ENCODE data around the gene NEBL.

Gene NEBL

DNA sequence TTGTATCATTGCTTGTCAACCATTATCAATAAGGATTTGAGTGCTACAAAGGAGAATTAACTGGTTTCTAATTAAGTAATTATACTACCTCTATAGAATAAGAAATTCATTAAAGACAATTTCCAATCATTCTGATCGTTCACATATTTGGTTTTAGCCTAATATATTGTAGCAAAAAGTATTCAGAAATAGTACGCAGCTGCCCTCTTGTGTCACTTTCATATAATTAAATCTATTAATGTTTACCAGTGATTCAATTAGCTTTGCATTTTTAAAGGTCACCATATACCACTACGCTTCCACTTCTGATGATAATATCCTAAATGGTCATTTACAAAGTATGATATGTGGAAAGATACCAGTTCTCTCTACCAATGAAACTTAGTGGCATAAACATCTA, 128.3 kb downstream of the NEBL start:
- no peak for DNase-seq

DNA sequence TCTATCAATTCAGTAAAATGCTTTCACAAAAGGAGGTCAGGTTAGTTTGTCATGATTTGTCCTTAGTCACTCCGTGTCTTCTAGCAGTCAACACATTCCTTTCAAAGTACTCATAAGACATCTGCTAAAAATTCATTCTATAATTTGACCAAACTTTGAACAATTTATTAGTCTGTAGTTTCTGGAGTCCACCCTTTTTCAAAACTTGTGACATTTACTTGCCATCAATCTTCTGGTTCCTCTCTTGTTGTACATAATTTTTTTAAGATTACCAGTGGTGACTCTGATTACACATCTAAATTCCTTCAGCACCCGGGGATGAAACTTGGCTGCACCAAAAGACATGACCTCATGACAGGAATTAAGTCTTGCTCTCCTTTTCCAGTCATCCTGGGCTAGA, 130.1 kb downstream of the NEBL start:
- DNase-seq = no peak

DNA sequence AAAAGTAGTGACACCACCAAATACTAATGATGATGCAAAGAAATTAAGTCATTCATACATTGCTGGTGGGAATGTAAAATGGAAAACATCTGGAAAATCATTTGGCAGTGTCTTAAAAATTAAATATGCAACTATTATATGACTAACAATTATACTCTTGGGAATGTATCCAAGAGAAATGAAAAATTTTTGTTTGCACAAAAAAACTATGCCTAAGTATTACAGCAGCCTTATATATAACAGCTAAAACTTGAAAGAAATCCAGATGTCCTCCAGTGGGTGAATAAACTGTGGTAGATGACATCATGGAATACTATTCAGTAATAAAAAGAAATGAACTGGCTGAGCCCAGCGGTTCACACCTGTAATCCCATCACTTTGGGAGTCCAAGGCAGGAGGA, 132.0 kb downstream of the NEBL start:
- no peak for DNase-seq

DNA sequence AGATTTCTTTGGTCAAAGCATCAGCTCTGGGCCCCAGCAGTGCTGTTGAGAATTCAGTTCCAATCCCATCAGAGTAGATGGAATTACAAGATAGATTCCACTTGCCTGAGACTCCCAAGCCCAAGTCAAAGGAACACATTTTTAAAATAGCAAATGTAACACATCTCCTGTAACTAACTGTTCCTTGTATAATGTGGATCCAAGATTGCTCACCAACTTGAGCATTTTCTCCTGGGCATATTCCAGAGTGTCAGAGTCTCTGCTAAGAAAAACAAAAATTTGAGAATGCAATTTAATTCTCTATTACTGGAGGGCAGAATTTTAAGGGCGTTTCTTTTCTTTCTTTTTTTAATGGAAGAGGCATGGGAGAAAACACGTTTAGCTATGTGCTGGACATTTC, 136.7 kb downstream of the NEBL start:
- DNase-seq = no peak

DNA sequence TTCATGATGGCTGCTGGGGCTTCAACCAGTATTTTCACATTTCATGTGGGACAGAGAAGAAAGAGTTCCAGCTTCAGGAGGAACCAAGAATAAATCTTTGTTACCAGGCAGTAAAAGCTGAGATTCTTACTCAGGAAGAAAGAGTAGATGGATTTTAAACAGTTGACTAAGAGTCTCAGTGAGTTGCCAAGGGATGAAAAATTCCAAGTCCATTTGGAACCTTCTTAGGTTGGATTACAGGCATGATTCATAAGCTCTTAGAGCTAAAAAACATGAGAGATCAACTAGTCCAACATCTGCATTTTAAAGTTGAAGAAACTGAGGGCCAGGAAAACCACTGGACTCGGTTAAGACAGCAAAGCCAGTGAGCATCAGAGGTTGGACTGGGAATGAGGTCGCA, 148.6 kb downstream of the NEBL start:
- DNase-seq = no peak

DNA sequence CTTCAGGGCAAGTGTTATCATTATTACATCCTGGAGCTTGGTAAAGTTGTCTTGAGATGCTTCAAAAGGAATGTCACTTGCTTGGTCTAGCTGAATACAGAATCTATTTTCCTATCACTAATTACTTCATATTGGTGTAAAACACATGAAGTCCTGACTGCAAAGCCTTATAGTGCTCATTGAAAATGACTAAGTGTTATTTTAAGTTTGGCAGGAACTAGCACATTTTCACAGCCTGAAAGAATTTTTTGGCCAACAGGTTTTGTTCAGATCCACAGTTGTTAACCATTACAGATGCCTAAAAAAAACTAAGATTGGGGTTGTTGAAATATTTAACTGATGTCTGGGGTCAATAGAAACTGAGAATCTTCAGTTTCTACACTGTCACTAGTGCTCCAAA, 149.3 kb downstream of the NEBL start:
- no peak for DNase-seq

DNA sequence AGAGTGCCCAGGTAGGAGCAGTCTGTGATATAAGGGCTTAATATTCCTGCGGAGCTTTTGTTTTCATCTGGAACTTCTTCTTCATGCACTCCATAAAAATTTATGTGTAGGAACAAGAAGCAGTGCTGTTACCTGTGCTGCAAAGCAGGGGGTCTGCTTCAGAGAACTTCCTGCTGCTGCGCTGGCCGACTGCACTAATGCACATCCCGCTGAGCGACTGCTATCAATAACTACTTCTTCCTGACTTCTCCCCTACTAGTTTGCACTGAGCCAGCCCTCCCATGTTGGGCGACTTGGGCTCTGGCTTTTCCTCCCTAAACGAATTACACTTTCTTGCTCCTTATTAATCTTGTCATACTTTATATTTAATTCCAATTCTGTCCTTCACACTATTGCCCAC, 150.3 kb downstream of the NEBL start:
- DNase-seq = no peak

DNA sequence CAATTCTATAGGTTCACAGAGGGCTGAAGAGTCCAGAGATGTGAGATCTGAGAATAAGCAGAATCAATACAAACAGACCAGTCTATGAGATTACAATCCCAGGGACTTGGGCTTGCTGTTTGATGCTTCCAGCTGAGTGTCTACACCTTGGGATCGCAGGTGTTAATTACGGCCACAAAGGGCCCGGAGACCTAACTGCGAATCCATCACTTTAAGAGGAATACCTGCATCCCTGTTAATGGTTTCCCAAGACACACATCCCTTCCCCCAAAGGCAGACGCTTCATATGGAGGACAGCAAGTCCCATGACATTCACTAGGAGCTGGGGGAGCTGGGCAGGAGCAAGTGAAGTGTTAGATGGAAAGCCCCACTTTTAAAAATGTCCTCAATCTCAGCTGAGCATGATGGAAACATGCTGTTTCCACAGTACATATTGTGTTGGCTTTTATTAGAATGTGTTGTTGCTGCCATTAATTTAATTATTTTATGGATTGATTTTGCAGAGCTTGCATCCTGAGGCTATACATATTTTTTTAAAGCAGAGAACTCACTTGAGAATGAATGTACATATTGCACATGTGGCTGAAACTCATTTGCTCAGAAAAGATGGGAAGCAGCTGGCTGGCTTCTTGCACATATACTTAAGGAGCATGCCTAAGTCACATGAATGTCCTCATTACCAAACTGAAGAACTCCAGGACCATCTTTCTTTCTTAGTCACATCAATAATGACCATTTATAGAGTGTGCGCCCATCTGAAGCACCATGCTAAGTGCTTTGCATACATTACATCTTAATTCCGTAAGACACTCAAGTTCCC, 151.3 kb downstream of the NEBL start:
- no peak for DNase-seq

DNA sequence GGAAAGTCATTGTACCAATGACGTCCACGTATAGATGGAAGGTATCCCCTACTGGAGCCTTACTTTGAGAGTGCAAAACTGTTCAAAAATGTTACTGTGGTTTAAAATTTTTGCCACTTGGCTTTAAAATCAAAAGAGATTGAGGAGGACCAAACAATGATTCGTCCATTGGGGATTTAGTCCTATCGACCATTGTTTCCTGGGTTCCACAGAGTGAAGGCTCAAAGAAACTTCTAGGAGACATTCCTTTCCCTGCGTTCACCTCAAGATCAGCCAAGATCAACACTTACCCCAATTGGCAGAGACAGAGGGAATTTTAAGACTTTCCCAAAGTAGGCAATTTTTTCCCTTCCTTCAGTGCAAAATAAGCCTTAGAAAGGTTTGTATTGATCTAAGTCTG, 152.3 kb downstream of the NEBL start:
- no peak for DNase-seq

DNA sequence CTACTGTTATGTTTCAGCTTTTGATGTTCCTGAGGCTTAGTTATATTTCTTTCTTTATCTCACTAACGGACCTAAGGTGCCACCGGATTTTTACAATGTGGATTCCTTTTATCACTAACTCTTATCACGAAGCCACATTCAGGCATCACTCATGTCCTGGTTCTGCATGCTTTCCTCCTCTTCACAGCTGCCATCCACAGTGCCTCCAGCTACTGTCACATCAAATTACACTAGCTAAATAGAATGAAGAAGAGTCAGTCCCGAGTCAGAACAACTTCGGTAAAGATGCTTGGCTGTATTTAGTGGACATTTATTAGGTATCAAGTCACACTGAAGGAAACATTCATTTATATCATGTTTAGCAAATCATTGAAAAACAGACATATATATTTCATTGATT, 153.2 kb downstream of the NEBL start:
- DNase-seq = no peak

DNA sequence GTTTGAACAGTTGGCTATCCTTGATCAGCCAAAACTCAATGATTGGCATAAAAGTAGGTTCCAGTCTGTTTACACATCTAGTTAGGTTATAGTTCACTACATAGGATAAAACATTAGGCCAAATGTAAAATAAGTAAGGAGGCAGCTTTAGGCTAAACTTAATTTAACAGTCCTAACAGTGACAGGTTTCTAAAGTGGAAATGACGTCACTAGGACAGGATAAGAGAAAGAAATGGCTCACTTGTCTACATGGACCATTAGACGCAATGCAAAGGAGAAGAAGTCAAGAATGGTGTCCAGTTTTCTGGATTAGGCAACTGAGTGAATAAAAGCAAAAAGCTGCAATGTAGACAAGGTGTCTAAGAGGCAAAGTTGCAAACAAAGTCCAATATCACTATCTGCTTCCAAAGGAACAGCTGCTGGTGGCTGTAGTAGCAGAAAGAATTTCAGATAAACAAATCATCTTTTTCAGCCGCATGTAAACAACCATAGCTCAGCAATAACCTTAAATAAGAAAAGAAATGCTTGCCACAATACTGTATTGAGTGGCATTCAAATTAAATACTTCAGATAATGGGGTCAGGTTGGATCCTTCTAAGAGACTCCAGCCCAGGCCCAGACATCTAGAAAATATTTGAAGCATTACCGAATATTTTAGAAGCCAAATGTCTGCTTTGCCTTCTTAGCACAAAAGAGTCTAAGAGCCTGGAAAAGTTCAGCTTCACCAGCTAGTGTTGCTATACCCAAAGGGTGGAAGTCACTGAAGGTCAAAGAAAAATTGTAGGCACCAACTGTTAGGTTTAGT, 154.2 kb downstream of the NEBL start:
- DNase-seq = no peak

DNA sequence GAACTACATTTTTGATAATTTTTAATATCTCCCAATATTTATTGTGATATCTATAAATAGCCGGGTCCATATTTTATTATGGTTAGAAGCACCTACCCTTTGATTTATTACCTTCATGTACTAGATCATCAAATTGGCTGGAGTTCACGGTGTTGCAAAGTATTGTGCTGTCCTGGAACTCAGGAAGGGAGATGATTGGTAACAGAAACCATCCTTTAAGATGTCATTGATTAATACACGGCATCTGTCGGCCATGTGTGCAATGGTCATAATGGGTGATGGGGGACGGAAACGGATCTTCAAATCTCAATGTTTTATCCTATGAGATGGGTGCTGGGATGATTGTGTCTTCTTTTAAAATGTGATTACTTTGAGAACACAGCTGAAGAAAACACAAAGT, 157.0 kb downstream of the NEBL start:
- no peak for DNase-seq

DNA sequence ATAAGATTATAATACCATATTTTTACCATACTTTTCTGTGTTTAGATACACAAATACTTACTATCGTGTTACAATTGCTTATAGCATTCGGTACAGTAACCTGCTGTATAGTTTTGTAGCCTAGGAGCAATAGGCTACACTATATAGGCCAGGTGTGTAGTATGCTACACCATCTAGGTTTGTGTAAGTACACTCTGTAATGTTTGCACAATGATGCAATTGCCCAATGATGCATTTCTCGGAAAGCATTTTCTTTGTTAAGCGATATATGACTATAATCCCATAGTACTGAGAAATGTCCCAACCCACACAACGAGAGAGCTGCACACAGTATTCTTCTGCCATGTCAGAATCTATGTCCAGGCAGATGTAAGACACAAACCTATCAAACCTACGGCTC, 160.0 kb downstream of the NEBL start:
- no peak for DNase-seq

Data from CD4-positive, alpha-beta T cell treated with Interleukin-4 for 4 hours (primary cell).